Common myeloid progenitor, CD34-positive (primary cell): ENCODE results near the gene FASTK.
"Not testable (repeated sequence)": the region's sequence is repeated elsewhere in the genome, so short reads cannot be mapped to it uniquely, and the experiment has no call there.

Experiments
- CTCF ChIA-PET: fragments of 350-600 bp; sonication (Branson Sonifier 250); formaldehyde crosslinking; loops from one replicate; lab custom pipeline; 2021; ENCODE audit warnings: antibody characterized with exemption; lab: Charles Lee
- POLR2A ChIA-PET: fragments of 350-600 bp; sonication (Branson Sonifier 250); formaldehyde crosslinking; loops from one replicate; lab custom pipeline; 2021; ENCODE audit warnings: antibody characterized with exemption; lab: Charles Lee
- DNase-seq, 3 donors: peaks; one replicate each; pipeline versions ENCODE4 v3.0.0 to v3.0.0-alpha.2; 2013
- H3K27ac ChIP-seq, 2 experiments: 1 replicate in 1 of 2; 2 replicates in 1 of 2; pipeline ENCODE4 v1.7.0; 2013; ENCODE audit warnings: inconsistent platforms in 2 of 2, low read length in 2 of 2, mild to moderate bottlenecking in 2 of 2, low read depth in 1 of 2, moderate library complexity in 1 of 2; ENCODE audit not compliant: severe bottlenecking in 2 of 2, insufficient read depth in 1 of 2, poor library complexity in 1 of 2
- H3K27me3 ChIP-seq, 5 experiments: replicated peaks in 2 of 5; 1 replicate in 3 of 5; 2 replicates in 2 of 5; pipeline versions ENCODE4 v1.6.1 to v1.7.0; 2013; ENCODE audit warnings: low read length in 4 of 5, mild to moderate bottlenecking in 2 of 5, moderate library complexity in 2 of 5, inconsistent platforms in 1 of 5; ENCODE audit not compliant: insufficient read depth in 5 of 5, control insufficient read depth in 4 of 5
- H3K36me3 ChIP-seq, 4 experiments: 1 replicate in 2 of 4; 2 replicates in 2 of 4; pipeline versions ENCODE4 v1.6.1 to v1.7.0; 2013; ENCODE audit warnings: low read length in 3 of 4, control low read depth in 1 of 4, mild to moderate bottlenecking in 1 of 4; ENCODE audit not compliant: control insufficient read depth in 4 of 4, insufficient read depth in 4 of 4
- H3K4me1 ChIP-seq, 4 experiments: 1 replicate in 3 of 4; 2 replicates in 1 of 4; pipeline versions ENCODE4 v1.6.1 to v1.7.1; 2013; ENCODE audit warnings: low read length in 3 of 4, mild to moderate bottlenecking in 3 of 4, control low read depth in 1 of 4, inconsistent platforms in 1 of 4, moderate library complexity in 1 of 4; ENCODE audit not compliant: control insufficient read depth in 4 of 4, insufficient read depth in 4 of 4; ENCODE audit errors: control extremely low read depth in 1 of 4
- H3K4me3 ChIP-seq, 7 experiments: 1 replicate in 4 of 7; 2 replicates in 3 of 7; pipeline versions ENCODE4 v1.5.1 to v1.7.0; 2013; ENCODE audit warnings: mild to moderate bottlenecking in 7 of 7, low read length in 6 of 7, moderate library complexity in 6 of 7, inconsistent platforms in 2 of 7, low read depth in 2 of 7, control low read depth in 1 of 7; ENCODE audit not compliant: insufficient read depth in 4 of 7, control insufficient read depth in 1 of 7; ENCODE audit errors: extremely low read depth in 1 of 7
- H3K9me3 ChIP-seq, 5 experiments: 1 replicate in 4 of 5; 2 replicates in 1 of 5; pipeline versions ENCODE4 v1.6.1 to v1.7.1; 2013; ENCODE audit warnings: low read length in 4 of 5, mild to moderate bottlenecking in 2 of 5, inconsistent platforms in 1 of 5, low read depth in 1 of 5, moderate library complexity in 1 of 5; ENCODE audit not compliant: control insufficient read depth in 4 of 5, insufficient read depth in 2 of 5; ENCODE audit errors: control extremely low read depth in 1 of 5
- WGBS: methylation state at CpG from one replicate; pipeline ENCODE4 v1.1.5; 2013; ENCODE audit not compliant: insufficient coverage; 5-methylcytosine and 5-hydroxymethylcytosine counted together

FASTK gene

DNA sequence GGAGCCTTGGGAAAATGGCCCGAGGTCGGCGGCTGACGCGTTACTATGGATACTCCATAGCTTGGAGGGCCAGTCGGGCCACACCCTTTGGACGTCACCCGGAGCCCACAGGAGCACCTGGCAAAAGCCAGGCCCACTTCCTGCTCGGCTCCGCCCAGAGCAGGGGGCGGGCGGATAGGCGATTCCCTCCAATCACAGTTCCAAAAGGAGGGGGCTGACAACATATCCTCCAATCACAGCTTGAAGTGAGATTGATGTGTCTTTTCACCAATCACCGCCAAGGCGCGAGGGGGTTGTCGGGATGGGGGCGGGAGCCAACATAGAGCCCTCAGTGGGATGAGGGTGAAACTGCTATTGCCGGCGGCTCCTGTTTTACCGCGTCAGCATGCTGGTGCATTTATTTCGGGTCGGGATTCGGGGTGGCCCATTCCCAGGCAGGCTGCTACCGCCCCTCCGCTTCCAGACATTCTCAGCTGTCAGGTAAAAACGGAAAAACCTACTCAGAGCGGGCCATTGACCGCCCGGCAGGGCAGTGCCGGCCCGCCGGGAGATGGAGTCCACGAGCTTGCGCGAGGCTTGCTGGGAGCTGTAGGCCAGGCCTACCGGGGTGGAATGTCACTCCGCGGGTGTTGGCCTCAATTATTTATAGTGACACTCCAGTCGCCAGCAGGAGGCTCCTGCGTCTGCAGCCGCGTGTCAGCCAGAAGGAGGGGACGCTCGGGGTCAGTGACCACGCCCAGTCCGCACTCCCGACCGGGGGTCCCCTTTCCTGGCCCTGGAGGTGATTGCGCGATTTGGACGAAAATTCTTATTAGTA, 52.3 kb downstream of the FASTK start, which contains the start of gene ABCB8:
TSS of gene ABCB8 (plus strand) at position 320 of the 817 bp plus-strand sequence. CDS start at position 386, 66 bp downstream.
- H3K4me1 ChIP-seq = peaks cover 7 to 18% (median 14%) of the 10 kb centered on the region in 4 experiments
- under 1% methylated on average over 45 of the region's 53 CpGs for WGBS
- POLR2A ChIA-PET = interaction anchor here (0.6 to 1.5 kb wide), 7 partner anchors 11 to 118 kb away, joined by 3 to 7 read pairs (median 3); partner anchors contain the start of genes FASTK and TMUB1
- peak within 1 kb of the TSS; percentile 75 to 89 for H3K27ac ChIP-seq
- no peaks in the 10 kb centered on the region for H3K9me3 ChIP-seq
- peaks cover 0 to 7% (median under 1%) of the 10 kb centered on the region in 4 experiments for H3K36me3 ChIP-seq
- CTCF ChIA-PET = interaction anchor here (0.7 to 5.9 kb wide), 11 partner anchors 9 to 82 kb away, joined by 3 to 39 read pairs (median 6); partner anchors contain the start of gene SLC4A2
- peak within 1 kb of the TSS; percentile 72 to 90 (median 84) for H3K4me3 ChIP-seq
- peak; percentile 99 for DNase-seq
- peaks cover 0 to 3% (median 0%) of the 10 kb centered on the region in 5 experiments for H3K27me3 ChIP-seq

DNA sequence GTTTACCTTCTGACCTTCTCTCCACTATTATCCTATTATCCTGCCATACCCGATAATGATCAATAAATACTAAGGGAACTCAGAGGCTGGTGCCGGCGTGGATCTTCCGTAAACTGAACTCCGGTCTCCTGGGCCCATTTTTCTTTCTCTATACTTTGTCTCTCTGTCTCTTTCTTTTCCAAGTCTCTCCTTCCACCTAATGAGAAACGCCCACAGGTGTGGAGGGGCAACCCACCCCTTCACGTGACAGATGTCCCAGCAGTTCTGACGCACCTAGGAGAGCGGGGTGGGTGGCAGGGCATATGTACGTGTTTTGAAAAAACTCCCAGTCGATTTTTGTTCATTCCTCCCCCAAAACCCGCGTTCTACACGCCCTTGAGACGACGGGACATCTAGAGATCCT, 52.9 kb downstream of the FASTK start:
- H3K27me3 ChIP-seq, H3K36me3 ChIP-seq, H3K9me3 ChIP-seq, DNase-seq: not testable (repeated sequence)
- CTCF ChIA-PET = interaction anchor here (0.9 to 5.9 kb wide), 8 partner anchors 9 to 83 kb away, joined by 3 to 39 read pairs (median 6); partner anchors contain the start of gene SLC4A2
- 4% methylated on average over 14 of the region's 16 CpGs for WGBS
- POLR2A ChIA-PET = interaction anchor here (1.1 to 1.5 kb wide), 5 partner anchors 10 to 56 kb away, joined by 3 to 7 read pairs (median 4); partner anchors contain the start of genes FASTK and TMUB1
- peak overlapping the region; percentile 47 to 89 for H3K27ac ChIP-seq
- peak overlapping the region; percentile 72 to 90 (median 84) for H3K4me3 ChIP-seq
- peaks cover 7 to 18% (median 14%) of the 10 kb centered on the region in 4 experiments for H3K4me1 ChIP-seq

DNA sequence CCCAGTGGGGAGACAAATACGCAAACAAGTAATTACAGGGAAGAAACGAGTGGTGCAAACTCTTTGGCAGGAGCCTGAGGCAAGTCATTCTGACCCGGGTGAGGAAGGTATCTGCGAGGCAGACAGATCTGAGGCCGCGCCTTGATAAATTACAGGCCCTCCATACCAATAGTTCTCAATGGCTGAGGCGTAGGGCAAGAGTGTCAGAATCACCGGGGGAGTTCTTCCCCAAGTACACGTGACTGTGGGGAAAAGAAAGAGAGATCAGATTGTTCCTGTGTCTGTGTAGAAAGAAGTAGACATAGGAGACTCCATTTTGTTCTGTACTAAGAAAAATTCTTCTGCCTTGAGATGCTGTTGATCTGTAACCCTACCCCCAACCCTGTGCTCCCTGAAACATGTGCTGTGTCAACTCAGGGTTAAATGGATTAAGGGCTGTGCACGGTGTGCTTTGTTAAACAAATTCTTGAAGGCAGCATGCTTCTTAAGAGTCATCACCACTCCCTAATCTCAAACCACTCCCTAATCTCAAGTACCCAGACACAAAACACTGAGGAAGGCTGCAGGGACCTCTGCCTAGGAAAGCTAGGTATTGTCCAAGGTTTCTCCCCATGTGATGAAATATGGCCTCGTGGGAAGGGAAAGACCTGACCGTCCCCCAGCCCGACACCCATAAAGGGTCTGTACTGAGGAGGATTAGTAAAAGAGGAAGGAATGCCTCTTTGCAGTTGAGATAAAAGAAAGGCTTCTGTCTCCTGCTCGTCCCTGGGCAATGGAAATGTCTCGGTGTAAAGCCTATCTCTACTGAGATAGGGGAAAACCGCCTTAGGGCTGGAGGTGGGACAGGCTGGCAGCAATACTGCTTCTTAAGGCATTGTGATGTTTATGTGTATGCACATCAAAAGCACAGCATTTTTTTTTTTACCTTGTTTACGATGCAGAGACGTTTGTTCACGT, 53.6 kb downstream of the FASTK start:
- H3K9me3 ChIP-seq, H3K36me3 ChIP-seq, H3K27me3 ChIP-seq: not testable (repeated sequence)
- peak in 1 of 3 donors; percentile 63 for DNase-seq
- ChIA-PET POLR2A (interaction anchor here (1.2 to 1.5 kb wide), 2 partner anchors 9 to 12 kb away, joined by 4 to 7 read pairs; no protein-coding TSS in a partner anchor), CTCF (interaction anchor here (1.2 to 6.9 kb wide), 5 partner anchors 9 to 84 kb away, joined by 3 to 61 read pairs (median 8); no protein-coding TSS in a partner anchor)
- peak overlapping the region in 5 of 7 experiments; percentile 72 to 90 (median 87) for H3K4me3 ChIP-seq
- peaks cover 7 to 18% (median 14%) of the 10 kb centered on the region in 4 experiments for H3K4me1 ChIP-seq
- 54% methylated on average over 11 of the region's 19 CpGs for WGBS
- peak overlapping the region in 1 of 2 experiments; percentile 89 for H3K27ac ChIP-seq
